GM12873 (cell line): ENCODE results near the gene PTPRD.

Experiments used
- TF ChIP-seq, protein P1 (sequence below): IDR thresholded peaks from 2 replicates; pipeline ENCODE4 v1.5.1; 2012; ENCODE audit warnings: low read depth, mild to moderate bottlenecking, moderate library complexity, low read length, control low read depth; ENCODE audit not compliant: insufficient read depth; ENCODE audit errors: missing control alignments

The PTPRD gene

DNA sequence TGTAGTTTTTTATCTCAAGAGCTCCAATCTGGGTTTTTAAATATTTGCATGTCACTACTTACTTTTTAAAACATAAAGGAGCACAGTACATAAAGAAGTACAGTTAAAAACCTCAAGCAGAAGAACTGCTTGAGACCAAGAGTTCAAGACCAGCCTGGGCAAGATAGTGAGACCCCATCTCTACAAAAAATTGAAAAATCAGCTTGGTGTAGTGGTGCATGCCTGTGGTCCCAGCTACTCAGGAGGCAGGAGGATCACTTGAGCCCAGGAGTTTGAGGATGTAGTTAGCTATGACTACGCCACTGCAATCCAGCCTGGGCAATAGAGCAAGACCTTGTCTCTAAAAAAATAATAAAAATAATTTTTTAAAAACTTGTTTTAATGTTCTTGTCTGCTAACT lies 1840.5 kb downstream of the PTPRD start:
- TF ChIP-seq, protein P1, sequence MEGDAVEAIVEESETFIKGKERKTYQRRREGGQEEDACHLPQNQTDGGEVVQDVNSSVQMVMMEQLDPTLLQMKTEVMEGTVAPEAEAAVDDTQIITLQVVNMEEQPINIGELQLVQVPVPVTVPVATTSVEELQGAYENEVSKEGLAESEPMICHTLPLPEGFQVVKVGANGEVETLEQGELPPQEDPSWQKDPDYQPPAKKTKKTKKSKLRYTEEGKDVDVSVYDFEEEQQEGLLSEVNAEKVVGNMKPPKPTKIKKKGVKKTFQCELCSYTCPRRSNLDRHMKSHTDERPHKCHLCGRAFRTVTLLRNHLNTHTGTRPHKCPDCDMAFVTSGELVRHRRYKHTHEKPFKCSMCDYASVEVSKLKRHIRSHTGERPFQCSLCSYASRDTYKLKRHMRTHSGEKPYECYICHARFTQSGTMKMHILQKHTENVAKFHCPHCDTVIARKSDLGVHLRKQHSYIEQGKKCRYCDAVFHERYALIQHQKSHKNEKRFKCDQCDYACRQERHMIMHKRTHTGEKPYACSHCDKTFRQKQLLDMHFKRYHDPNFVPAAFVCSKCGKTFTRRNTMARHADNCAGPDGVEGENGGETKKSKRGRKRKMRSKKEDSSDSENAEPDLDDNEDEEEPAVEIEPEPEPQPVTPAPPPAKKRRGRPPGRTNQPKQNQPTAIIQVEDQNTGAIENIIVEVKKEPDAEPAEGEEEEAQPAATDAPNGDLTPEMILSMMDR: no peak

GRCh38 chr9:8769153-8769552 lies 1843.6 kb downstream of the PTPRD start:
- TF ChIP-seq, protein P1: no peak

- TF ChIP-seq, protein P1: no peak
Observed at GRCh38 chr9:8766096-8766495, 1846.7 kb downstream of the PTPRD start.

GRCh38 chr9:8764051-8764450 lies 1848.8 kb downstream of the PTPRD start:
- TF ChIP-seq, protein P1: no peak

GRCh38 chr9:8762479-8763085 lies 1850.2 kb downstream of the PTPRD start:
- TF ChIP-seq, protein P1: no peak

GRCh38 chr9:8760000-8760767 lies 1852.6 kb downstream of the PTPRD start:
- TF ChIP-seq, protein P1: no peak

- TF ChIP-seq, protein P1: no peak
Observed at GRCh38 chr9:8757881-8758280, 1854.9 kb downstream of the PTPRD start.
